B cell (primary cell): ENCODE results near the gene LKAAEAR1. TPM values are rescaled to one million over a fixed set of nuclear protein-coding genes. Genes with fewer than 3 reads are reported as not detected.

Source experiments
- ATAC-seq: fragments of 200-7000 bp; cut with Tn5 transposase; one replicate; pipeline ENCODE4 v1.10.0; 2021; ENCODE audit warnings: low read depth, mild to moderate bottlenecking, moderate number of reproducible peaks, moderate library complexity
- CTCF ChIA-PET: fragments of 350-600 bp; sonication (Branson Sonifier 250); formaldehyde crosslinking; loops from one replicate; lab custom pipeline; 2021; ENCODE audit warnings: antibody characterized with exemption, inconsistent platforms; lab: Charles Lee
- POLR2A ChIA-PET: fragments of 350-600 bp; sonication (Branson Sonifier 250); formaldehyde crosslinking; loops from one replicate; lab custom pipeline; 2021; ENCODE audit warnings: antibody characterized with exemption; lab: Charles Lee
- DNase-seq: peaks from one replicate; pipeline ENCODE4 v3.0.0; 2013
- H2AFZ ChIP-seq: 2 replicates; pipeline ENCODE4 v1.6.1; 2012; ENCODE audit warnings: mild to moderate bottlenecking, low read depth, low read length; ENCODE audit not compliant: insufficient read depth, poor library complexity, severe bottlenecking
- H3K27ac ChIP-seq, 2 donors: 1 replicate in 1 of 2; 2 replicates in 1 of 2; pipeline ENCODE4 v1.5.1; 2012 to 2013; ENCODE audit warnings: low read length in 2 of 2, mild to moderate bottlenecking in 2 of 2, moderate library complexity in 1 of 2
- H3K27me3 ChIP-seq, 4 experiments: fragments of 200-600 bp in 1 of 4; sonication (generic) in 1 of 4; replicated peaks in 1 of 4; 1 replicate in 2 of 4; 2 replicates in 2 of 4; pipeline versions ENCODE4 v1.6.1 to v1.7.0; 2013 to 2016; ENCODE audit warnings: low read length in 3 of 4, mild to moderate bottlenecking in 2 of 4, mixed read lengths in 1 of 4, moderate library complexity in 1 of 4; ENCODE audit not compliant: insufficient read depth in 4 of 4, control insufficient read depth in 3 of 4; ENCODE audit errors: control extremely low read depth in 1 of 4
- H3K36me3 ChIP-seq, 2 experiments: replicated peaks in 1 of 2; 1 replicate in 1 of 2; 2 replicates in 1 of 2; pipeline versions ENCODE4 v1.6.1 to v1.7.1; 2013; ENCODE audit warnings: low read length in 1 of 2; ENCODE audit not compliant: insufficient read depth in 2 of 2, control insufficient read depth in 1 of 2; ENCODE audit errors: control extremely low read depth in 1 of 2, extremely low read depth in 1 of 2
- H3K4me1 ChIP-seq, 2 donors: fragments of 200-600 bp in 1 of 2; sonication (generic) in 1 of 2; 1 replicate in 1 of 2; 2 replicates in 1 of 2; pipeline versions ENCODE4 v1.5.1 to v1.6.1; 2013 to 2017; ENCODE audit warnings: low read length in 2 of 2; ENCODE audit not compliant: control insufficient read depth in 2 of 2, insufficient read depth in 2 of 2
- H3K4me2 ChIP-seq: replicated peaks from 2 replicates; pipeline ENCODE3; 2012; ENCODE audit warnings: mild to moderate bottlenecking, low read depth, low read length; ENCODE audit not compliant: poor library complexity, severe bottlenecking
- H3K4me3 ChIP-seq, 5 experiments: fragments of 200-600 bp in 1 of 5; sonication (generic) in 1 of 5; 1 replicate in 3 of 5; 2 replicates in 2 of 5; pipeline versions ENCODE4 v1.5.1 to v1.7.0; 2011 to 2016; ENCODE audit warnings: low read length in 4 of 5, mild to moderate bottlenecking in 4 of 5, low read depth in 2 of 5, control low read depth in 1 of 5, moderate library complexity in 1 of 5; ENCODE audit not compliant: insufficient read depth in 1 of 5; ENCODE audit errors: control extremely low read depth in 1 of 5, extremely low read depth in 1 of 5
- H3K79me2 ChIP-seq: fragments of 200-600 bp; sonication (generic); one replicate; pipeline ENCODE4 v1.6.0; 2016; ENCODE audit warnings: low read length; ENCODE audit not compliant: control insufficient read depth, insufficient read depth
- H3K9ac ChIP-seq: fragments of 200-600 bp; sonication (generic); 2 replicates; pipeline ENCODE4 v1.6.1; 2017; ENCODE audit warnings: mild to moderate bottlenecking, low read length, moderate library complexity
- H3K9me3 ChIP-seq, 3 donors: one replicate each; pipeline versions ENCODE4 v1.6.1 to v1.7.1; 2013; ENCODE audit warnings: low read length in 2 of 3; ENCODE audit not compliant: control insufficient read depth in 2 of 3, insufficient read depth in 1 of 3; ENCODE audit errors: control extremely low read depth in 1 of 3
- H4K20me1 ChIP-seq: 2 replicates; pipeline ENCODE4 v1.6.0; 2012; ENCODE audit warnings: mild to moderate bottlenecking, low read length; ENCODE audit not compliant: insufficient read depth, control insufficient read depth, poor library complexity, severe bottlenecking
- H3K27ac Mint-ChIP-seq: one replicate; pipeline ENCODE4 v1.8.0; 2021; ENCODE audit warnings: mixed read lengths
- H3K27me3 Mint-ChIP-seq: one replicate; pipeline ENCODE4 v1.8.0; 2021; ENCODE audit warnings: mixed read lengths
- H3K4me1 Mint-ChIP-seq: one replicate; pipeline ENCODE4 v1.8.0; 2021; ENCODE audit warnings: mixed read lengths
- H3K4me3 Mint-ChIP-seq: one replicate; pipeline ENCODE4 v1.8.0; 2021; ENCODE audit warnings: mixed read lengths
- H3K9me3 Mint-ChIP-seq: one replicate; pipeline ENCODE4 v1.8.0; 2022; ENCODE audit warnings: mixed read lengths; ENCODE audit not compliant: insufficient read depth
- CTCF ChIP-seq: fragments of 200-600 bp; IDR thresholded peaks from one replicate; pipeline ENCODE4 v1.8.0; 2022; ENCODE audit warnings: antibody characterized with exemption, mild to moderate bottlenecking
- EZH2 ChIP-seq: IDR thresholded peaks from 2 replicates; pipeline ENCODE4 v1.6.1; 2012; ENCODE audit warnings: borderline replicate concordance, low read depth, mild to moderate bottlenecking, moderate library complexity, low read length; ENCODE audit not compliant: insufficient read depth, poor library complexity, severe bottlenecking
- WGBS: methylation state at CpG from one replicate; pipeline ENCODE4 v1.1.5; 2013; ENCODE audit warnings: missing lambda C conversion rate; ENCODE audit not compliant: insufficient coverage; 5-methylcytosine and 5-hydroxymethylcytosine counted together
- intact Hi-C: fragments of 100-400 bp; cut with micrococcal nuclease; formaldehyde crosslinking; loops from one replicate; pipeline ENCODE4 v1.10.0; 2022
- polyA plus RNA-seq: library from polyadenylated mRNA; depleted of rRNA; stranded (reverse); fragments of >200 nt; gene quantifications from 2 replicates; pipeline ENCODE4 v1.2.3, GENCODE V29; 2012
- total RNA-seq, 2 donors: library from RNA; stranded (reverse); fragments of 120-200 nt in 1 of 2; gene quantifications; 1 replicate in 1 of 2; 2 replicates in 1 of 2; pipeline versions ENCODE4 v1.2.3 to v1.2.4, GENCODE V29; 2013 to 2022

LKAAEAR1 gene
- total and polyA plus RNA-seq, 2 donors (not counting 1 experiment from before 2014, with no cell fraction given): 1.9 TPM; not detected in 1

GRCh38 chr20:64096535-64096934 is 12.3 kb upstream of the LKAAEAR1 start:
- Mint-ChIP-seq H3K9me3 (peaks cover 3% of the 10 kb centered on the region), H3K27ac (no peak overlapping the region), H3K4me1 (peaks cover 47% of the 10 kb centered on the region), H3K4me3 (no peak overlapping the region), H3K27me3 (no peaks in the 10 kb centered on the region)
- intact Hi-C loops: no loop called here
- H3K4me2 ChIP-seq: no peak overlapping the region
- H2AFZ ChIP-seq: no peak overlapping the region
- peaks cover 0 to 16% of the 10 kb centered on the region in 2 experiments for H3K36me3 ChIP-seq
- ChIA-PET CTCF (interaction anchor here (1.0 to 1.2 kb wide), 2 partner anchors 13 to 24 kb away, joined by 3 to 5 read pairs; partner anchors contain the start of gene LKAAEAR1), POLR2A (no interaction called here)
- H3K4me3 ChIP-seq: no peak overlapping the region
- no peak overlapping the region for H3K9ac ChIP-seq
- peaks cover 0 to 4% (median 0%) of the 10 kb centered on the region in 3 donors for H3K9me3 ChIP-seq
- peaks cover 22 to 41% of the 10 kb centered on the region in 2 donors for H3K4me1 ChIP-seq
- H3K79me2 ChIP-seq: peaks cover 4% of the 10 kb centered on the region
- no peak overlapping the region for H3K27ac ChIP-seq
- peaks cover 0 to 6% (median 4%) of the 10 kb centered on the region in 4 experiments for H3K27me3 ChIP-seq
- H4K20me1 ChIP-seq: no peaks in the 10 kb centered on the region
- TF ChIP-seq EZH2: no peak
- no peak for TF ChIP-seq CTCF
- 82% methylated on average over 6 of the region's 6 CpGs for WGBS
- DNase-seq (no peak), ATAC-seq (no peak)

DNA sequence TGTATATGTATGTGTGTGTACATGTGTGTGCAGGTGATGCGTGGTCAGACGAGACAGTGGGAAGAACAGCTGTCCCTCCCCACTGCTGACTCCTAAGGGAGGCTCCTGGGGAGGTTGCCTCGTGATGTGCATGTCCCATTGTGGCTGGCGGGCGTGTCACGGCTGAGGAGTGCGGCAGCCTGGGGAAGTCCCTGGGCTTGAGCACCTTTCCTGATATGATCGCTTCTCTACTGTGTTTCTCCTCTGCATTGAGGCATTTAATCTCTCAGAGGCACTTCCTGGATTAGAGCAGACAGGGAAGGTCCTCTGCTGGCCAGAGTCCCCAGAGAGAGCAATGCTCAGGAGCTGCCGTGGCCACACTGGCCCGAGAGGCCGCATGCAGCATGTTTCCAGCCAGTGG is 11.7 kb upstream of the LKAAEAR1 start:
- H3K27ac Mint-ChIP-seq: no peak overlapping the region
- ChIA-PET POLR2A (no interaction called here), CTCF (interaction anchor here (1.0 to 1.2 kb wide), 2 partner anchors 12 to 24 kb away, joined by 3 to 5 read pairs; partner anchors contain the start of gene LKAAEAR1)
- H3K79me2 ChIP-seq: no peaks in the 10 kb centered on the region
- no peak overlapping the region for H3K4me3 Mint-ChIP-seq
- no peak overlapping the region for H3K27ac ChIP-seq
- no peak overlapping the region for H2AFZ ChIP-seq
- WGBS: 89% methylated on average over 11 of the region's 11 CpGs
- H3K27me3 ChIP-seq: peaks cover 0 to under 1% (median under 1%) of the 10 kb centered on the region in 4 experiments
- ATAC-seq (no peak), DNase-seq (peak; percentile 33)
- H3K4me1 ChIP-seq: peaks cover 16 to 35% of the 10 kb centered on the region in 2 donors
- H3K36me3 ChIP-seq: peaks cover 0 to 16% of the 10 kb centered on the region in 2 experiments
- H4K20me1 ChIP-seq: no peaks in the 10 kb centered on the region
- H3K9me3 Mint-ChIP-seq: peaks cover 3% of the 10 kb centered on the region
- H3K9me3 ChIP-seq: peaks cover 0 to 4% (median 0%) of the 10 kb centered on the region in 3 donors
- H3K9ac ChIP-seq: no peak overlapping the region
- no peak overlapping the region for H3K4me3 ChIP-seq
- intact Hi-C loops: no loop called here
- no peaks in the 10 kb centered on the region for H3K27me3 Mint-ChIP-seq
- H3K4me2 ChIP-seq: no peak overlapping the region
- TF ChIP-seq CTCF (no peak), EZH2 (no peak)
- H3K4me1 Mint-ChIP-seq: peaks cover 42% of the 10 kb centered on the region
